ENCODE measurements around the gene HSD3B1.
"Not testable (repeated sequence)": the region's sequence is repeated elsewhere in the genome, so short reads cannot be mapped to it uniquely, and the experiment has no call there.

Gene HSD3B1

DNA sequence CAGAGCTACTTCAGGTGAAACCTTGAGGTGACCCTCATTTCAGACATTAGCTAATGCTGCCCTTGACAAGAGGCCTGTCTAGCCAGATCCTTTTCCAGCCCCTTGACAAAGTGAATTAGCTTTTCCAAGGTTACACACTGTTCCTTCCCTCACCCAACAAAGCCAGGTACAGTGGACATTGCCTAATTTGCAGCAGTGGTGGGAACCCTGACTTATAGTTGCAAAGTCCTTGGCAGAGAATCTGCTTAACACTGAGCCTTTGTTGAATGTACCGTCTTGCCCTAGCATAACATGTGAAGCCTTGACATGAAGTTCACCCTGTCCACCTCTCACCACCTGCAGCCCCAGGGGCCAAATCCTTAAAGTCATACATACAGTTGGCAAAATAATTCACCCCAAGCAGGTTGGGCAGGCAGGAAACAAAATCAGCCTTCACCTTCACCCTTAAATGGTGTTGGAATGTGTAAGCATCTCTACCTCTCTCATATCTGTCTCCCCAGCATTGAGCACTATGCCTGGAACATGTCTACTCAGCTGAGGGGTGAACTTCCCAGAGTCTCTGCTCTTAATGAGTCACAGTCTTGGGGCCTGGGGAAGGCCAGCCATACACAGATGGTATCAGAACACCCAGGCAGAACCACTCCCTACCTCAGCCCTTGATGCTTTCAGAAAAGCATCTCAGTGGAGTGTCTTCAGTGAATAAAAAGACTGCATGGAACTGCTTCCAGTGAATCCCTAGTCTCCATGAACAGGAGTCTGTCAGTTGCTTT, 46.5 kb downstream of the HSD3B1 start:
- peak; percentile 66 for DNase-seq (ENCODE audit: low read depth)

DNA sequence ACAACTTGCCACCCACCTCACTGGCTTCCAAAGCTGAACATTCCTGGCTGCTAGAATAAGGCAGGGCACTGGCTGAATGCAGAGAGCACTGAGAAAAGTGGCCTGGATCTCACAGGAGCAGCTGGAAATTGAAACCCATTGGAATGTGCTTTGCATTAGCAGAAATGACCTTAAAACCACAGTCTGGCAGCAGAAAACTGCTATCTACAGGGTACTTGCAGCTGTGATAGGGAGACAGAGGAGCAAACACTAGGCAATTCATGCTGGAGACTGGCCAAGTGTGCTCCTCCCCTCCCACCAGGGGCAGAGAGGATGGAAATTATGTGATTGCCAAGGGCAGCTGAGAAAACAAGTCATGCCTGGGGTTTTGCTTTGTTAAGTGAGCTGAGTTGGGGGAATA, 47.2 kb downstream of the HSD3B1 start:
- peak; percentile 89 for DNase-seq (ENCODE audit: low read depth)

DNA sequence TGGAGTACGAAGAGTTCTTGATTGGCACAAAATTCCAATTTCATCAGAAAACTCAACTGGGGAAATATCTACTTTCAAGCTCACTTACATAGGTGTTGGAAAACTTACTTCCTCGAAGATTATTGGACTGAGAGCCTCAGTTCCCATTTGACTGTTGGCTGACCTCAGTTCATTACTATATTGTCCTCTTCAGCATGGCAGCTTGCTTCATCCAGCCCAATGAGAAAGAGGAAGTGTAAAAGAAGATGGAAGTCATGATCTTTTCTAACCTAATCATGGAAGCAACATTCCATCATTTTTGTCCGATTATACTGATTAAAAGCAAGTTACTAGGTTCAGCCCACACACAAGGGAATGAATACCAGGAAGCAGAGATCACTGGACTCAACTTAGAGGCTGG, 49.4 kb downstream of the HSD3B1 start:
- no peak for DNase-seq (ENCODE audit: low read depth)

DNA sequence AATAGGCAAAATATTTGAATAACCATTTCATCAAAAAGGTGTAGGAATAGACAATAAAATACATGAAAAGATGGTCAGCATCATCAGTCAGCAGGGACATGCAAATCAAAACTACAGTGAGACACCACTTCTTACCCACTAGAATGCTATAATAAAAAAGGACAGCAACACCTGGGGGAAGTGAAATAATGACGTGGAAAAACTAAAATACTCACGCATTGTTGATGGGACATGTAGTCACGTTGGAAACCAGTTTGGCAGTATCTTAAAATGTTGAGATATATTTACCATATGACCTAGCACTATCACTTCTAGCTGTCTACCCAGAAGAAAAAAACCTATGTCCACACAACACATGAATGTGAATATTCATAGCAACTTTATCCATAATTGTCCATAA, 53.4 kb downstream of the HSD3B1 start:
- not testable (repeated sequence) for DNase-seq (ENCODE audit: low read depth)

DNA sequence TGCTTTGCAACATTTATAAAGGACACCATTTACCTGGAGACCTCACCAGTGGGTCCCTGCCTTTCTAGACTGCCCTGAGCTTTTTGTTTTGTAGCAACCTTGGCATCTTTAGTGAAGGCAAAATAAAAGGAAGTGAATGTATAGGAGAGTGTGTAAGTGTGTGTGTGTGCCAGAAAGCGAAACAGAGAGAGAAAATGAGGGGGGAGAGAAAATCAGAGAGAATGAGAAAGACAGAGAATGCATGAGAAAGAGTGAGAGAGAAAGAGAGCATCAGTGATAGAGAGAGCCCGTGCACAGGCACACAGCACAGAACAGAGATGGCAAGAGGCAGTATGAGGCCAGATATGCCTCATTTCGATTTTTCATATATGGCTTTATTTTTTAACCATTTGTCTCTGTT, 57.5 kb downstream of the HSD3B1 start:
- no peak for DNase-seq (ENCODE audit: low read depth)

All from amniotic epithelial cell (primary cell).